Naive thymus-derived CD8-positive, alpha-beta T cell (primary cell): ENCODE results near the gene GMIP. TPM values are rescaled to one million over a fixed set of nuclear protein-coding genes. Genes with fewer than 3 reads are reported as not detected.
A peak's percentile ranks its signal among the peaks of the same experiment; 100 is the strongest.

Experiments used
- ATAC-seq, 2 donors: fragments of 150-1000 bp; cut with Tn5 transposase in 1 of 2; sonication (Bioruptor Pico), chemical (Tn5 transposase) in 1 of 2; 1 replicate in 1 of 2; 2 replicates in 1 of 2; pipeline ENCODE4 v1.10.0; 2021; ENCODE audit warnings: mild to moderate bottlenecking in 2 of 2, moderate library complexity in 2 of 2
- POLR2A ChIA-PET: fragments of 350-600 bp; sonication (Branson Sonifier 250); formaldehyde crosslinking; loops from one replicate; lab custom pipeline; 2021; ENCODE audit warnings: antibody characterized with exemption; lab: Charles Lee
- DNase-seq, 10 donors: peaks; one replicate each; pipeline versions ENCODE4 v3.0.0 to v3.0.0-alpha.2; 2020 to 2022
- H3K27ac Mint-ChIP-seq, 10 donors: one replicate each; pipeline ENCODE4 v1.8.0; 2020 to 2022; ENCODE audit warnings: mild to moderate bottlenecking in 10 of 10, mixed read lengths in 10 of 10, moderate library complexity in 4 of 10, inconsistent platforms in 1 of 10
- H3K27me3 Mint-ChIP-seq, 5 donors: one replicate each; pipeline ENCODE4 v1.8.0; 2021 to 2022; ENCODE audit warnings: mixed read lengths in 5 of 5
- H3K36me3 Mint-ChIP-seq, 3 donors: one replicate each; pipeline ENCODE4 v1.8.0; 2020 to 2022; ENCODE audit warnings: mixed read lengths in 3 of 3, mild to moderate bottlenecking in 2 of 3, inconsistent platforms in 1 of 3
- H3K4me1 Mint-ChIP-seq, 4 donors: one replicate each; pipeline ENCODE4 v1.8.0; 2021 to 2022; ENCODE audit warnings: mixed read lengths in 4 of 4
- H3K4me3 Mint-ChIP-seq, 10 donors: one replicate each; pipeline ENCODE4 v1.8.0; 2020 to 2022; ENCODE audit warnings: mild to moderate bottlenecking in 10 of 10, mixed read lengths in 10 of 10, moderate library complexity in 6 of 10, inconsistent platforms in 1 of 10
- H3K9me3 Mint-ChIP-seq, 9 donors: one replicate each; pipeline ENCODE4 v1.8.0; 2020 to 2022; ENCODE audit warnings: mixed read lengths in 9 of 9, mild to moderate bottlenecking in 3 of 9, inconsistent platforms in 1 of 9, moderate library complexity in 1 of 9
- polyA plus RNA-seq, 3 donors: library from polyadenylated mRNA; unstranded; fragments of 300-500 nt; fragmentation: Illumina TruSeq; gene quantifications; one replicate each; pipeline ENCODE4 v1.2.3, GENCODE V29; 2021
- total RNA-seq, 8 experiments: library from RNA in 2 of 8; stranded (reverse) in 2 of 8; gene quantifications; one replicate each; pipeline ENCODE4 v1.2.3 and lab custom pipeline; 2021 to 2026

The GMIP gene
- total and polyA plus RNA-seq, 5 experiments from 2014 or later = 40.6 to 135 (median 72.4) TPM

GRCh38 chr19:19649155-19649554 lies 5.7 kb upstream of the GMIP start:
- no peak for DNase-seq
- Mint-ChIP-seq H3K4me3 (no peak overlapping the region), H3K27ac (peak overlapping the region in 4 of 10 donors; percentile 49 to 73 (median 54)), H3K4me1 (peaks cover 0 to 8% (median 7%) of the 10 kb centered on the region in 4 donors), H3K27me3 (no peaks in the 10 kb centered on the region), H3K36me3 (peaks cover 0 to 86% (median 6%) of the 10 kb centered on the region in 3 donors), H3K9me3 (no peaks in the 10 kb centered on the region)
- POLR2A ChIA-PET = interaction anchor here (0.6 to 7.3 kb wide), 4 partner anchors 14 to 117 kb away, joined by 3 to 45 read pairs (median 6); partner anchors contain the start of gene ATP13A1
- no peak for ATAC-seq

DNA sequence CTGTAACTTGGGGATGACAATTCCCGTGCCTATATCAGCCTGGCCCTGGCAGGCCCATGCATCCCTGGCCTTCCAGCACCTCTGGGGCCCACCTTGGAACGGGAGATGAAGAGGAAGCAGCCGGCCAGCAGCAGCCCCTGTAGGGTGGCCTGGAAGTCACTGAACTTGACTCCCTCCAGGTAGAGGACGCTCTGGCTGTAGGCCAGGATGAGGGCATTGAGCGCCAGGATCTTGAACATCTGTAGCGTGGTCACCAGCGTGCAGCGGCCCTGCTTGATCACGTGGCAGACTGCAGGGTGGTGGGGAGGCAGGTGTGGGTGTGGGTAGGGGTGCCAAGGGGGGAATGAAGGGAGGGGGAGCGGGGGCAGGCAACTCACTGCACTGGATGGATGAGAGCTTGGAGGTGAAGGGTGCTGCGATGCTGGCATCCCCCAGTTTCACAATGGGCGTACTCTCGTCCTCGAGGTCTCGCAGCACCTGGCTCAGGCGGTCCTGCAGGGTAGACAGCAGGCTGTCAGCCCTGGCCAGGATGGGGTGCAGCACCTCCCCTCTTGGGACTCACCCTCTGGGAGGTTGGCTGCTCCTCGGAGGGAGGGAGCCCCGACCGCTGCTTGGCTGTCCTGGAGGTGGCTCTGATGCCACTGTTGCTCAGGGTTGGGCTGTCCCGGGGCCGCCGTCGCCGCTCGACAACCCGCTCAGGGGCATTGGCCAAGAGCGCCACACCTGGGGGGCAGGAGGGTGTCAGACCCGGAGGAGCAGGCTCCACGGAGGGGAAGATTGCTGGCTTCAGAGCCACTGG lies 3.8 kb upstream of the GMIP start:
- Mint-ChIP-seq H3K4me3 (no peak overlapping the region), H3K4me1 (peaks cover 7 to 15% (median 13%) of the 10 kb centered on the region in 4 donors), H3K9me3 (no peaks in the 10 kb centered on the region), H3K36me3 (peaks cover 6 to 70% (median 7%) of the 10 kb centered on the region in 3 donors), H3K27me3 (no peaks in the 10 kb centered on the region), H3K27ac (peak overlapping the region in 8 of 10 donors; percentile 14 to 84 (median 38))
- POLR2A ChIA-PET = interaction anchor here (0.7 to 1.4 kb wide), 2 partner anchors 86 to 134 kb away, joined by 3 read pairs; partner anchors contain the start of gene ZNF14
- no peak for DNase-seq
- no peak for ATAC-seq

GRCh38 chr19:19645233-19645870 lies 1.9 kb upstream of the GMIP start:
- H3K27ac Mint-ChIP-seq = peak overlapping the region in 6 of 10 donors; percentile 15 to 95 (median 29)
- POLR2A ChIA-PET = interaction anchor here (0.7 to 4.4 kb wide), 7 partner anchors 17 to 216 kb away, joined by 3 to 40 read pairs (median 6); partner anchors contain the start of genes ATP13A1 and ZNF101
- DNase-seq (no peak), ATAC-seq (no peak)
- H3K4me3 Mint-ChIP-seq = no peak overlapping the region
- peaks cover 11 to 24% (median 17%) of the 10 kb centered on the region in 4 donors for H3K4me1 Mint-ChIP-seq
- peaks cover 4 to 62% (median 7%) of the 10 kb centered on the region in 3 donors for H3K36me3 Mint-ChIP-seq
- no peaks in the 10 kb centered on the region for H3K27me3 Mint-ChIP-seq
- no peaks in the 10 kb centered on the region for H3K9me3 Mint-ChIP-seq

- Mint-ChIP-seq H3K9me3 (no peaks in the 10 kb centered on the region), H3K27me3 (no peaks in the 10 kb centered on the region), H3K4me3 (peak overlapping the region; percentile 96 to 99 (median 98)), H3K36me3 (peaks cover 2 to 62% (median 7%) of the 10 kb centered on the region in 3 donors), H3K27ac (peak overlapping the region; percentile 87 to 99 (median 98)), H3K4me1 (peaks cover 13 to 27% (median 20%) of the 10 kb centered on the region in 4 donors)
- ATAC-seq = no peak
- DNase-seq = no peak
- POLR2A ChIA-PET = interaction anchor here (0.7 to 4.4 kb wide), 19 partner anchors 10 to 315 kb away, joined by 3 to 40 read pairs (median 6); partner anchors contain the start of genes ATP13A1, GATAD2A, ZNF101 and ZNF14
Observed at GRCh38 chr19:19644054-19644388, 564 bp upstream of the GMIP start.

DNA sequence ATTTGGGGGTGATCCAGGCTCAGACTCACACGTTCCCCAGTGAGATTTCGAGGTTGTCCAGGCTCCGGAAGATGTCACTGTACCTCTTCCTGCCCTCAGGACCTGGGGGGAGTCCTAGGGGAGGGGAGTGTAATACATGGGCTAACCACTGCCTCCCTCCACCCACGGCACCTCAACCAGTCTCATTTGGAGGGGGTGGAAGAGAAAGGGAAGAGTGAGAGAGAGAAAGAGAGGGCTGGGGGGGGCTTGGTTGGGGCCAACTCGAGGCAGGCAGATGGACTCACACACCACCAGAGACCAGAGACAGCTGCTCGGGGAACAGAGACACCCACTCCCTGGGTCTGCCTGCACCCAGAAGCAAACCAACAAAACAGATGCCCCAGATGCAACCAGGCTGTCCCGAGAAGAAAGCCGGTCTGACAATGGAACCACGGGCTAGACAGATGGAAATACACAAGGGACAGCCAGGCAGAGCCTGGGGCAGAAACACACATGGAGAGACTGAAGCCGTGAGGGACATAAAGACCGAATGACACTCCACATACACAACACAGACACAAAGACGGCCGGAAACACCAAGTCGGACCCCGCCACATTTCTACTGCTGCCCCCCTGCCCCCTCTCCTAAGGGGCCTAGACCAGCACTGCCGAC lies 825 bp downstream of the GMIP start:
- no peaks in the 10 kb centered on the region for H3K9me3 Mint-ChIP-seq
- peak overlapping the region; percentile 87 to 99 (median 98) for H3K27ac Mint-ChIP-seq
- POLR2A ChIA-PET = interaction anchor here (0.7 to 4.4 kb wide), 7 partner anchors 14 to 316 kb away, joined by 3 to 40 read pairs (median 8); partner anchors contain the start of genes ATP13A1, LPAR2, ZNF101 and ZNF14
- peaks cover 13 to 27% (median 21%) of the 10 kb centered on the region in 4 donors for H3K4me1 Mint-ChIP-seq
- H3K27me3 Mint-ChIP-seq = no peaks in the 10 kb centered on the region
- peak overlapping the region; percentile 96 to 99 (median 98) for H3K4me3 Mint-ChIP-seq
- peak; percentile 31 to 40 for ATAC-seq
- H3K36me3 Mint-ChIP-seq = peaks cover 2 to 58% (median 7%) of the 10 kb centered on the region in 3 donors
- peak in 7 of 10 donors; percentile 29 to 74 (median 39) for DNase-seq

GRCh38 chr19:19637523-19638251 lies 5.8 kb downstream of the GMIP start:
- Mint-ChIP-seq H3K27ac (no peak overlapping the region), H3K4me1 (peaks cover 15 to 49% (median 29%) of the 10 kb centered on the region in 4 donors), H3K4me3 (no peak overlapping the region), H3K9me3 (no peaks in the 10 kb centered on the region), H3K27me3 (no peaks in the 10 kb centered on the region), H3K36me3 (peaks cover 5 to 75% (median 22%) of the 10 kb centered on the region in 3 donors)
- ATAC-seq (peak in 1 of 2 donors; percentile 36), DNase-seq (no peak)
- POLR2A ChIA-PET = interaction anchor here (0.7 kb wide), 1 partner anchor 292 kb away, joined by 3 read pairs; no protein-coding TSS in a partner anchor

GRCh38 chr19:19637186-19637522 lies 6.3 kb downstream of the GMIP start:
- Mint-ChIP-seq H3K36me3 (peaks cover 0 to 81% (median 24%) of the 10 kb centered on the region in 3 donors), H3K4me1 (peaks cover 12 to 43% (median 26%) of the 10 kb centered on the region in 4 donors), H3K4me3 (no peak overlapping the region), H3K27ac (no peak overlapping the region), H3K27me3 (no peaks in the 10 kb centered on the region), H3K9me3 (no peaks in the 10 kb centered on the region)
- POLR2A ChIA-PET = no interaction called here
- ATAC-seq (no peak), DNase-seq (no peak)

- ATAC-seq = no peak
- Mint-ChIP-seq H3K27ac (peak overlapping the region in 2 of 10 donors; percentile 48 to 84), H3K4me3 (no peak overlapping the region), H3K36me3 (peaks cover 0 to 82% (median 24%) of the 10 kb centered on the region in 3 donors), H3K4me1 (peaks cover 9 to 38% (median 21%) of the 10 kb centered on the region in 4 donors), H3K9me3 (no peaks in the 10 kb centered on the region), H3K27me3 (no peaks in the 10 kb centered on the region)
- POLR2A ChIA-PET = interaction anchor here (0.6 kb wide), 1 partner anchor 28 kb away, joined by 3 read pairs; no protein-coding TSS in a partner anchor
- no peak for DNase-seq
Observed at GRCh38 chr19:19636573-19637185, 6.8 kb downstream of the GMIP start.

DNA sequence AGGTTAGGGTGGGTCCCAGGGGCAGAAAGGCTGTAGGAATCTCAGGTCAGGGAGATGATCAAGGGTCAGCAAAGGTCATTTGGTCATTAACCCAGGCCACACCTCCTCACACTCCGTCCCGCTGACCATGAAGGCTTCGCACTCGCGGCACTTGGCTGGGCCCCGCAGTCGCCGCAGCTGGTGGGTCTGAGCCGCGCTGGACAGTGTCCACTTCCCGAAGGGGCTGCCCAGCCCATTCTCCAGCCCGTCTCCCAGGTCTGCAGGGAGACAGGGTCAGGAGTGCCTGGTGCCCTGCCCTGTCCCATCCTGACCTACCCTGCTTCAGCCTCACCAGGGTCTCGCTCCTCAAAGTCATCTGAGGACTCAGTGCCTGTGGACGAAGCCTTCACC lies 8.1 kb downstream of the GMIP start:
- peak overlapping the region in 2 of 10 donors; percentile 31 to 83 for H3K27ac Mint-ChIP-seq
- POLR2A ChIA-PET = interaction anchor here (0.7 to 3.5 kb wide), 5 partner anchors 8 to 823 kb away, joined by 3 to 15 read pairs (median 4); partner anchors contain the start of genes ZNF101 and ZNF14
- no peaks in the 10 kb centered on the region for H3K27me3 Mint-ChIP-seq
- H3K9me3 Mint-ChIP-seq = no peaks in the 10 kb centered on the region
- no peak overlapping the region for H3K4me3 Mint-ChIP-seq
- H3K36me3 Mint-ChIP-seq = peaks cover 0 to 86% (median 24%) of the 10 kb centered on the region in 3 donors
- ATAC-seq (no peak), DNase-seq (no peak)
- H3K4me1 Mint-ChIP-seq = peaks cover 9 to 38% (median 19%) of the 10 kb centered on the region in 4 donors

DNA sequence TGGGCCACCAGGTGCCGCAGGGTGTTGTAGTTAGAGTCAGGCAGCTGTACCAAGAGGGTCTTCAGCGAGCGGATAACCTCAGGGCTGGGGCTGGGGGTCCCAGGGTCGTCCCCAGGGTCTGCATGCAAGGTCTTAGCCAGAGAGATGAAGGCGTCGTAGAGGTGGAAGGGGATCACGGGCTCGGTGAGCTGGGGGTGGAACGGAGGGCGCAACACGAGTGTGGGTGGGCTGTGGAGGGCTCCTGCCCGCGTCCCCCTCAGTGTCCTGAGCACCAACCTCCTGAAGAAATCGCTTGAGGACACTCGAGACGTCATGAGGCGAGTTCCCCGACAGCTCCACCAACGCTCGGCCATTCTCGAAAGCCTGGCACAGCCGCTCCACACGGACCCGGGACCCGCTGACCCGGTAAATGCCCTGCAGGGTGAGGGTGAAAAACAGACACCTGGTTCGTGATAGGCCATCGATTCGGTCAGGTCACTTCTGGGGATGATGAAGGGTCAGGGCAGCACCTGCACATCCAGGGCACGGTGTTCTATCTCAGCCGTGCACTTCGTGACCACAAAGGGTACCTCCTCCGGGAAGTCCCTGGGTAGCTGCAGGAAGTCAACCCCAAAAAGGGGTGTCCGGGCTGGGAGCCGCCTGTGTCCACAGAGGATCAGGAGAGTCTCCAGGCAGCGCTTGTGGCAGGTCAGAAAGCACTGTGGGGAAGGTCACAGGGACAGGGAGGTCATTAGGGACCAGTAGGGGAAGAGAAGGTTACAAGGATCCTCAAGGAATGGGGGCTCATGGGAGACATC lies 8.7 kb downstream of the GMIP start:
- DNase-seq (peak in 1 of 10 donors; percentile 52), ATAC-seq (no peak)
- Mint-ChIP-seq H3K9me3 (no peaks in the 10 kb centered on the region), H3K27me3 (no peaks in the 10 kb centered on the region), H3K36me3 (peaks cover 0 to 83% (median 24%) of the 10 kb centered on the region in 3 donors), H3K27ac (peak overlapping the region in 9 of 10 donors; percentile 8 to 83 (median 68)), H3K4me1 (peaks cover 6 to 32% (median 16%) of the 10 kb centered on the region in 4 donors), H3K4me3 (peak overlapping the region in 2 of 10 donors; percentile 34 to 36)
- POLR2A ChIA-PET = interaction anchor here (1.0 to 3.5 kb wide), 4 partner anchors 14 to 98 kb away, joined by 3 to 15 read pairs (median 4); partner anchors contain the start of genes ZNF101 and ZNF14
